ENCODE results near the gene STK11.
A peak's percentile ranks its signal among the peaks of the same experiment; 100 is the strongest.

Gene STK11

DNA sequence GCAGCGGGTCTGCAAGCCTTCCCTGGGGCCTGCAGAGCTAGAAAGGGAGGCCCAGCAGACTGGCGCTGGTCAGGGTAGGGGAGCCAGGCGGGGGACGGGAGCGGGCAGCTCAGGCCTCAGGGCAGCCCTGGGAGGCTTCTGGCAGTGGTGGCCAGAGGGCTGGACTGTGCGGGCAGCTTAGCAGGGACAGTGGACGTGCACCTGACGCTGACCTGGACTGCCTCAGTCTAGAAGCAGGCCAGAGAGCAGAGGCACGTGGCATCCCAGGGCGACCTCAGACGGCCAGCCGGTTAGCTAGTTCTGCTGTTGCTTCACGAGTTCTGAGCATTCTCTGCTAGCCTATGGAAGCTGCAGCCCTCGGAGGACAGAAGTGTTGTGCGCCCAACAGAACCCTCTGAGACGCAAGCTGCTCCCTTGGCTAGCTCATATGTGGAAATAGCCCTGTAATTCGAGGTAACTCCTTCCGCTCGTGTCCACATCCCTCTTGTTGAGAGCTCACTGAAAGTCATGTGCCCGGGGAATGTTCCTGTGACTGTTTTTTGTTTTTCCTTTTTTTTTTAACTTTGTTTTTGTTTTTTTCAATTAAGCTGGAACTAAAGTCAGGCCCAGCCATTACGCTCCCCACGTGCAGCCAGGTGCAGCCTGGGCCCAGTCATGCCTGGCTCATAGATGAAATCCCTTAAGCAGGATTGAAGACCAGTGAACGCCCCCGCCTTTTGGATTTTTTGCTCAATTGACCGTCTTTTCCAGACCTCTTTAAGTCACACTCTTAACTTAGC lies 67.9 kb downstream of the STK11 start:
- Histone ChIP-seq H4K8ac (ENCODE audit: low read depth, low read length) (no peak overlapping the region), H2AK5ac (ENCODE audit: low read length) (no peak overlapping the region), H3K4me3 (ENCODE audit: low read length) (no peak overlapping the region), H3K4ac (ENCODE audit: low read depth, low read length) (no peak overlapping the region), H3K23ac (ENCODE audit: low read length) (no peak overlapping the region), H3K27me3 (ENCODE audit: insufficient read depth, low read length, poor library complexity) (no peaks in the 10 kb centered on the region), H2BK15ac (replicated peaks; ENCODE audit: low read depth) (no peak overlapping the region), H3K56ac (ENCODE audit: low read length) (no peak overlapping the region), H3K4me1 (ENCODE audit: control insufficient read depth, low read depth, low read length) (no peaks in the 10 kb centered on the region), H2BK5ac (ENCODE audit: low read length) (no peak overlapping the region), H2BK120ac (ENCODE audit: low read depth, low read length) (no peak overlapping the region), H3K27ac (ENCODE audit: low read depth, low read length) (no peak overlapping the region), H3K9ac (ENCODE audit: low read length) (peak overlapping the region; percentile 17), H3K18ac (ENCODE audit: low read length) (no peak overlapping the region), H3K79me2 (ENCODE audit: control insufficient read depth, insufficient read depth, low read length) (peaks cover 43% of the 10 kb centered on the region), H3K4me2 (ENCODE audit: low read length) (no peak overlapping the region), H3K36me3 (ENCODE audit: control insufficient read depth, insufficient read depth, low read length) (peaks cover 10% of the 10 kb centered on the region), H4K5ac (ENCODE audit: low read length) (no peak overlapping the region), H3K79me1 (ENCODE audit: low read length) (peaks cover 18% of the 10 kb centered on the region)
- no CpG with 5 or more reads among the region's 25 CpGs for WGBS (ENCODE audit: extremely low coverage, insufficient coverage, low lambda C conversion rate)
- no peak for DNase-seq

DNA sequence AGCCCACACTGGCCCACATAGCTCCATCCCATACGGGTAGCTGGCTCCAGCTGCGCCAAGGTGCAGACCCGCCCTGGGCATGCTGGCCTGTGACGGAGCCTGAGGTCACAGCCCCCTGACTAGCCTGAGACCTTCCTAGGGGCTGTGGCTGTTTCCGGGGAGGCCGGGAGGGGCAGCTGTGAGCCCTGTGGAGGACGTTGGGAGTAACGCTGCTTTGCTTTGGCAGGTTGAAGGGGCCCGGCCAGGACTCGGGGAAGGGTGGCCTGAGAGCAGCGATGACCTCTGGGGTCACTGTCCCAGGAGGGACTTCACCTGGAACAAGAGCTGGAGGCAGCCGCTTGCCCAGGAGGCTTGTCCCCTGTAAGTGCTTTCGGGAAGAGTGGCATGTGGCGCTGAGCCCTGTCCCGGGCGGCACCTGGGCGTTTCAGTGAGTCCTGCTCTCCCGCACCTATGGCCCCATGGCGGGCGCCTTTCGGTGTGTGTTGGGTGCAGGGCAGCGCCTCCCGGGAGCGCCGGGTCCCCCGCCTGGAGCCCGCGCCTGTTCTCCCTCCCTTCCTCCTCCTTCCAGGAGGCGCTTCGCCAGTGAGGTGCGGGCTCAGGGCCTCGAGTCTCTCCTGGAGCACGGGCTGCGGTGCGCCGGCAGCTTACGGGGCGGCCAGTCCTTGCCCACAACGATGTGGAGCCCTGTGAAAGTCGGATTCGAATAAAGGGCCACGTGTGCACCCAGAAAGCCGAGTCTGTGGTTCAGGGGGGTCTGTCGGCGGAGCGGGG lies 68.7 kb downstream of the STK11 start:
- no peak overlapping the region for H3K23ac ChIP-seq (ENCODE audit: low read length)
- DNase-seq: no peak
- no peak overlapping the region for H3K18ac ChIP-seq (ENCODE audit: low read length)
- H3K79me1 ChIP-seq (ENCODE audit: low read length): peaks cover 18% of the 10 kb centered on the region
- peaks cover 14% of the 10 kb centered on the region for H3K36me3 ChIP-seq (ENCODE audit: control insufficient read depth, insufficient read depth, low read length)
- H3K9ac ChIP-seq (ENCODE audit: low read length): peak overlapping the region; percentile 73
- H3K4ac ChIP-seq (ENCODE audit: low read depth, low read length): no peak overlapping the region
- H3K27me3 ChIP-seq (ENCODE audit: insufficient read depth, low read length, poor library complexity): no peaks in the 10 kb centered on the region
- WGBS (ENCODE audit: extremely low coverage, insufficient coverage, low lambda C conversion rate): no CpG with 5 or more reads among the region's 46 CpGs
- H3K4me2 ChIP-seq (ENCODE audit: low read length): peak overlapping the region; percentile 55
- no peak overlapping the region for H4K5ac ChIP-seq (ENCODE audit: low read length)
- no peak overlapping the region for H2BK120ac ChIP-seq (ENCODE audit: low read depth, low read length)
- H3K79me2 ChIP-seq (ENCODE audit: control insufficient read depth, insufficient read depth, low read length): peaks cover 43% of the 10 kb centered on the region
- no peaks in the 10 kb centered on the region for H3K4me1 ChIP-seq (ENCODE audit: control insufficient read depth, low read depth, low read length)
- no peak overlapping the region for H2BK5ac ChIP-seq (ENCODE audit: low read length)
- no peak overlapping the region for H2AK5ac ChIP-seq (ENCODE audit: low read length)
- H4K8ac ChIP-seq (ENCODE audit: low read depth, low read length): no peak overlapping the region
- no peak overlapping the region for H3K4me3 ChIP-seq (ENCODE audit: low read length)
- H3K27ac ChIP-seq (ENCODE audit: low read depth, low read length): peak overlapping the region; percentile 80
- peak overlapping the region; percentile 93 for H3K56ac ChIP-seq (ENCODE audit: low read length)
- no peak overlapping the region for H2BK15ac ChIP-seq (replicated peaks; ENCODE audit: low read depth)

- Histone ChIP-seq H2BK5ac (ENCODE audit: low read length) (no peak overlapping the region), H3K79me2 (ENCODE audit: control insufficient read depth, insufficient read depth, low read length) (peaks cover 40% of the 10 kb centered on the region), H3K4me1 (ENCODE audit: control insufficient read depth, low read depth, low read length) (no peaks in the 10 kb centered on the region), H4K8ac (ENCODE audit: low read depth, low read length) (no peak overlapping the region), H3K9ac (ENCODE audit: low read length) (peak overlapping the region; percentile 73), H4K5ac (ENCODE audit: low read length) (no peak overlapping the region), H2BK120ac (ENCODE audit: low read depth, low read length) (no peak overlapping the region), H2AK5ac (ENCODE audit: low read length) (no peak overlapping the region), H3K79me1 (ENCODE audit: low read length) (peaks cover 18% of the 10 kb centered on the region), H3K27ac (ENCODE audit: low read depth, low read length) (peak overlapping the region; percentile 80), H2BK15ac (replicated peaks; ENCODE audit: low read depth) (no peak overlapping the region), H3K27me3 (ENCODE audit: insufficient read depth, low read length, poor library complexity) (no peaks in the 10 kb centered on the region), H3K18ac (ENCODE audit: low read length) (no peak overlapping the region), H3K4ac (ENCODE audit: low read depth, low read length) (no peak overlapping the region), H3K4me2 (ENCODE audit: low read length) (peak overlapping the region; percentile 55), H3K4me3 (ENCODE audit: low read length) (peak overlapping the region; percentile 32), H3K36me3 (ENCODE audit: control insufficient read depth, insufficient read depth, low read length) (peaks cover 14% of the 10 kb centered on the region), H3K23ac (ENCODE audit: low read length) (peak overlapping the region; percentile 50), H3K56ac (ENCODE audit: low read length) (peak overlapping the region; percentile 93)
- no peak for DNase-seq
- no CpG with 5 or more reads among the region's 44 CpGs for WGBS (ENCODE audit: extremely low coverage, insufficient coverage, low lambda C conversion rate)
Measured at GRCh38 chr19:1274852-1275259, 69.3 kb downstream of the STK11 start.

- WGBS (ENCODE audit: extremely low coverage, insufficient coverage, low lambda C conversion rate): no CpG with 5 or more reads among the region's 98 CpGs
- peak within 1 kb of the TSS; percentile 98 for H3K4me2 ChIP-seq (ENCODE audit: low read length)
- peaks cover 35% of the 10 kb centered on the region for H3K79me2 ChIP-seq (ENCODE audit: control insufficient read depth, insufficient read depth, low read length)
- peak within 1 kb of the TSS; percentile 86 for H3K18ac ChIP-seq (ENCODE audit: low read length)
- H3K4ac ChIP-seq (ENCODE audit: low read depth, low read length): peak within 1 kb of the TSS; percentile 40
- H3K9ac ChIP-seq (ENCODE audit: low read length): peak within 1 kb of the TSS; percentile 98
- no peak within 1 kb of the TSS for H4K5ac ChIP-seq (ENCODE audit: low read length)
- DNase-seq: peak; percentile 99
- H3K27ac ChIP-seq (ENCODE audit: low read depth, low read length): peak within 1 kb of the TSS; percentile 98
- H2AK5ac ChIP-seq (ENCODE audit: low read length): no peak within 1 kb of the TSS
- no peak within 1 kb of the TSS for H4K8ac ChIP-seq (ENCODE audit: low read depth, low read length)
- peaks cover 14% of the 10 kb centered on the region for H3K36me3 ChIP-seq (ENCODE audit: control insufficient read depth, insufficient read depth, low read length)
- H3K23ac ChIP-seq (ENCODE audit: low read length): peak within 1 kb of the TSS; percentile 100
- no peaks in the 10 kb centered on the region for H3K4me1 ChIP-seq (ENCODE audit: control insufficient read depth, low read depth, low read length)
- H2BK5ac ChIP-seq (ENCODE audit: low read length): peak within 1 kb of the TSS; percentile 93
- H3K4me3 ChIP-seq (ENCODE audit: low read length): peak within 1 kb of the TSS; percentile 77
- no peaks in the 10 kb centered on the region for H3K27me3 ChIP-seq (ENCODE audit: insufficient read depth, low read length, poor library complexity)
- H3K79me1 ChIP-seq (ENCODE audit: low read length): peaks cover 16% of the 10 kb centered on the region
- H2BK120ac ChIP-seq (ENCODE audit: low read depth, low read length): no peak within 1 kb of the TSS
- no peak within 1 kb of the TSS for H2BK15ac ChIP-seq (replicated peaks; ENCODE audit: low read depth)
- peak within 1 kb of the TSS; percentile 99 for H3K56ac ChIP-seq (ENCODE audit: low read length)
Measured at GRCh38 chr19:1275260-1275975, 69.8 kb downstream of the STK11 start, which contains the start of gene FAM174C. FAM174C (plus strand) TSS chr19:1275530; CDS start chr19:1275550, 20 bp downstream.

DNA sequence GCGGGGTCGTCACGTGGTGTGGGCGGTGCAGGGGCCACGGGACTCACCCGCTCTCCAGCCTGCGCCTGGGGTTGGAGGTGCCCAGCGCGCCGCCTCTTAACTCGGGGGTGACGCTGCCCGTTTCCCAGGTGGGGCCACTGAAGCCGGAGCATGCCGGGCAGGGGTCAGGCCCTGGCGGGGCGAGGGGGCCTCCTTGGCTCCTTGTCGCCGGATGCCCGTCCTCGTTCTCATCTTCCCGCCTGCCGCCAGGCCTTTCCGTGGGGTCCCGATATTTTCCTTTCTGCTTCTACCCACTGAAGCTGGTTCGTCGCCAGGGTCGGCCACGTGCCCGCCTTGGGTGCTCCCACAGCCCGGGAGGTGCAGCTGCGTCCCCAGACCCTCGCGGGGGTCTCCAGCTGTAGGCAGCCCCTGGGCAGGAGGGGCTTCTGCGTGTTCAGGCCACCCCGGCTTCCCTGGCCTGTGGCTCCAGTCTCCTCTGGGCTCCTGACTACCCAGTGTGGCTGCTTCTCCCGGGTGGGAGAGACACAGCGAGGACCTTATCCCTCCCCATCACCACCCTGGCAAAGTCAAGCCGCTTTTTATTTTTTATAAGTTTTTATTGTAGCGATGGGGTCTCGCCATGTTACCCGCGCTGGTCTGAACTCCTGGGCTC lies 70.5 kb downstream of the STK11 start:
- H2BK15ac ChIP-seq (replicated peaks; ENCODE audit: low read depth): no peak overlapping the region
- no CpG with 5 or more reads among the region's 43 CpGs for WGBS (ENCODE audit: extremely low coverage, insufficient coverage, low lambda C conversion rate)
- H3K4me2 ChIP-seq (ENCODE audit: low read length): peak overlapping the region; percentile 98
- peaks cover 28% of the 10 kb centered on the region for H3K79me2 ChIP-seq (ENCODE audit: control insufficient read depth, insufficient read depth, low read length)
- H3K4ac ChIP-seq (ENCODE audit: low read depth, low read length): peak overlapping the region; percentile 40
- H3K36me3 ChIP-seq (ENCODE audit: control insufficient read depth, insufficient read depth, low read length): peaks cover 12% of the 10 kb centered on the region
- peak overlapping the region; percentile 3 for H3K23ac ChIP-seq (ENCODE audit: low read length)
- H3K4me1 ChIP-seq (ENCODE audit: control insufficient read depth, low read depth, low read length): no peaks in the 10 kb centered on the region
- H3K18ac ChIP-seq (ENCODE audit: low read length): peak overlapping the region; percentile 42
- H3K27ac ChIP-seq (ENCODE audit: low read depth, low read length): peak overlapping the region; percentile 45
- no peaks in the 10 kb centered on the region for H3K27me3 ChIP-seq (ENCODE audit: insufficient read depth, low read length, poor library complexity)
- peak overlapping the region; percentile 91 for H3K56ac ChIP-seq (ENCODE audit: low read length)
- peak overlapping the region; percentile 91 for H3K9ac ChIP-seq (ENCODE audit: low read length)
- no peak overlapping the region for H2AK5ac ChIP-seq (ENCODE audit: low read length)
- no peak overlapping the region for H2BK120ac ChIP-seq (ENCODE audit: low read depth, low read length)
- no peak overlapping the region for H4K5ac ChIP-seq (ENCODE audit: low read length)
- no peak overlapping the region for H4K8ac ChIP-seq (ENCODE audit: low read depth, low read length)
- peak overlapping the region; percentile 77 for H3K4me3 ChIP-seq (ENCODE audit: low read length)
- DNase-seq: no peak
- H3K79me1 ChIP-seq (ENCODE audit: low read length): peaks cover 12% of the 10 kb centered on the region
- H2BK5ac ChIP-seq (ENCODE audit: low read length): peak overlapping the region; percentile 53

Data from mesendoderm (in vitro differentiated cells).